GM19025 (cell line): Measurements from ENCODE around the gene TMEM218.

Experiments used
- ATAC-seq: cut with Tn5 transposase; IDR thresholded peaks from one replicate; pipeline ENCODE4 v1.9.1; 2021; ENCODE audit warnings: mild to moderate bottlenecking, low read depth, moderate library complexity; ENCODE audit not compliant: unreplicated experiment

Gene TMEM218

DNA sequence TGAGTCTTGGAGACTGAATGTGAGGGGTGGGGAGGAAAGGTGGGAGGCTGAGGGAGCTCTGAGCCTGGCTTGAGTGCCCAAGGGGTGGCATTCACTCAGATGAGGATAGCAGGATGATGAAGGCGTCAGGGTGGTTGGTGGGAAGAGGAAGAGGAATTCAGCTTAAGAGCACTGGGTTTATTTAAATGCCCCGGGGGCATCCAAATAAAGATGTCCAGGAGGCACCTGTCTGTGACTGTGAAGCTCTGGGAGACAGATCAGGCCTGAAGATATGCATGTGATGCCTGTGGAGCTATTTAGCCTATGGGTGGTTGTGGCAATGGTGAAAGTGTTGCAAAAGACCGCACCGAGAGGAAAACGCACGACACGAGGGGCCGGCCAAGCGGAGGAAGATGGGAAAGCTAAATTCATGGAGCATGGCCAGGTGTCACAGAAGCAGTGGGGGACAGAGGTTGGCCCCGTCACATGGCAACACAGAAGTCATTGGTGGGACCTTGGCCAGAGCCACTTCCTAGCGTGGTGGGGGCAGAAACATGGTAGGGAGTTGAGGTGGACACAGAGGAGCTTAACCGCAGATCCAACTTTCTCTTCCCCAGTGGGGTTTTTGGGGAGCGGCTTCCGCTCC lies 32.8 kb downstream of the TMEM218 start:
- no peak for ATAC-seq

DNA sequence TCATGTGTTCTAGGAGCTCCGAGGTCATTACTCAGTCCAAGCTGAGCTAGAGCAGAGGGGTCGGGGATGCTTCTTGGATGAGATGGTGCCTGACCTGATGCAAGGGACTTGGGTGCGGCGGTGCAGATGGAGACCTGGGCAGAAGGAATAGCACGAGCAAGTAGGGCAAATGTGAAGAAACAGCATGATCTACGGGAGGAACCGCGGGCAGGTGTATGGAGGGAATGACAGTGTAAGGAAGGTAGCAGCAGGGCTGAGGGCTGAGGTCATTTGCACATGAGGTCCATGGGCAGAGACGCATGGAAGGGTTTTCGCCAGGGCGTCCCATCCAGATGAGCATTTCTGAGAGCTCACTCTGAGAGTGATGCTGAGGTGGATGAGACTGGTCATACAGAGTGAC lies 33.4 kb downstream of the TMEM218 start:
- ATAC-seq, result no peak

- no peak for ATAC-seq
Measured at GRCh38 chr11:125076378-125076945, 35.0 kb downstream of the TMEM218 start.

DNA sequence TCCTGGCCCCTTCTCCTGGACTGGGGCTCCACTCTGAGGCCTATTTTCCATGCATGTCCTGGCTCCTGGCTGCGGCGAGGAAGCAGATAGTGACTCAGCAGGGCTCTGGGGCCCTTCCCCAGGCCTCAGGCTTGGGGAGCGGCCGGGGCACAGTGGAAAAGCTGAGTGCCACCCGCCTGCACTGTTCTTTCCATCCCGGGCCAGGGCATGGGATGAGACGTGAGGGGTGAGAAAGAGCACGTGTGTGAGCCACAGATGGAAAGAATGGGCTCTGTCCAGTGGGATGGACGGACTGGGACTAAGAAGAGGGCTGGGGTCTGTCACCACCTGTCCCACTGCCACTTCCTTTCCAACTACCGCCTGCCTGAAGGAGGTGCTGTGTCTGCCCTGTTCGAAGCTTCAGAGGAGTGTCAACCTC lies 35.5 kb downstream of the TMEM218 start:
- no peak for ATAC-seq

- no peak for ATAC-seq
Measured at GRCh38 chr11:125075242-125075625, 36.2 kb downstream of the TMEM218 start.

DNA sequence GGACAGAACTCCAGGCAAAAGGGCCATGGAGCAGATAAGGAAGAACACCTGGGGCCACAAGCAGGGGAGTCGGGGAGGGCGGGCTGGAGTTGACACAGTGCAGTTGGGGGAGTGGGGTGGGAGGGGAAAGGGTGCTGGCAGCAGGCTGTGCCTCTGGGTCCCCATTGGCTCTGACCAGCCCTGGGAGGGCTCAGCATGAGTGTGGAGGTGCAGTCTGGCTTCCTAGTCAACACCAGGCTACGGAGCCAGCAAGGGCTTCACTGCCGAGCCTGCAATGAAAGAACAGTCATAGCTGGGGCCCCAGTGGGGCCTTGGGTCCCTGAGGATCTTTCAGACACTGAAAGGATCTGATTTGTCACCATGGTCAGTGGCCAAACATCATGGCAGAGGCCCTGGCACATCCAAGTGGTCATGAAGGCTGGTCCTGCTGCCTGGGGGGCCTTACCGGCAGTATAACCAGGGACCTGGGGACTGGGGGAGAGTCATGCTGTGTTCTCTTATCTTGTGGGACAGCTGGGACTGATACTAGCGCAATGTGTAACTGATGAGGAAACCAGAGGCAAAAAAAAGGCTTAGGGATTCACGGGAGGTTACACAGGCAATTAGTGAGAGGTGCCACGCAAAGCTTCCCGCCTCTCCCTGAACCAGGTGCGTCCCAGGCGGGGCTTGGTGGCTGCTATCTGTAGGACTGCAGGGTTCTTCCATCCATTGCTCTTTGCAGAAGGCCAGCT lies 36.8 kb downstream of the TMEM218 start:
- no peak for ATAC-seq

GRCh38 chr11:125073616-125074483 lies 37.6 kb downstream of the TMEM218 start:
- ATAC-seq, result no peak

GRCh38 chr11:125072961-125073590 lies 38.4 kb downstream of the TMEM218 start:
- ATAC-seq, result no peak

DNA sequence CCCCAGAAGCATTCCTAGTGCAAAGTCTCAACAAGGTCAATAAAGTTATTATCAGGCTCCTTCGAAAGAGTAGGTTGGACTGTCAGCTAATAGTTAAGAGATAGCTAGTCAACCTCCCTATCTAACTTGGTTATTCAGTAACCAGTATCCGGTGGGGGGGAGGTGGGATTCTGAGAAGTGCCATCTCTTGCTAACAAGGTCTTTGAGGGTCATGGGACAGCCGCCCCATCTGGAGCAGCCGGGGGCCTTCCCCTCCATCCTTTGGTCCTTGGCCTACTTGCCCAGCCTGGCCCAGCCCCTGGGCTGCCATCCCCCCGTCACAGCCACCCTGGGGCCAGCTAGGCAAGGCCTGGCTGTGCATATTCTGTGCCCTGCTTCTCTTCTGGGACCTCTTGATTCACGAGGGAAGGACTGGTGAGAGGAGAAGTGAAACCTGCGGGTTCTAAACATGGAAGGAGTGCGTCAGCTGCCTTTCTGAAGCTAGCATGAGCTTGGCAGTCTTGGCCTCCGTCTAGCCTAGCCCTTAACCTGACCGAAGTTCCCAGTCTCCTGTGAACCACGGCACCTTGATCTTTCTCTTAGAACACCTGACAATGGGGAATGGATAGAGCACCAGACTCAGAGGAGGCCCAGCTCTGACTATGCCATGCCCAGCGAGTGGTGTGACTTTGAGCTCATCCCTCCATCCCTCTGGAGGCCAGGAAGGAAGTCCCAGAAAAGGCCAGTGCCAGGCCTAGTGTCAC lies 39.0 kb downstream of the TMEM218 start:
- peak; percentile 74 for ATAC-seq

DNA sequence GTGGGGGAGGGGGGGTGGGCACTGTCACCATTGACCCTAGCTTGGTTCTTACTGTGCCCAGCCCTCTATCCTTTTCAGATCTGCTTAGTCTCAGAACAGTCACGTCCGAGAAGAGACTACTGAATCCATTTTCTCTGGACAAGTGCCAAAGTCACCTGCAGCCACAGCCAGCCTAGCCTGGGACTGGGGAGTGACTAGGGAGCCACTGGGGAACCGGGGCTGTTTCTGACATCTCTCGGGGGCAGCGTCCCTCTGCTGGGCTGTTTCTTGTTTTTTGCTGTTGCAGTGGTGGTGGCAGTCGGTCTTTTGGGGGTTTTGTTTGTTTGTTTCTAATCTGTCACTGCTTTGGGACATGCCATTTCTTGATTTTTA lies 39.6 kb downstream of the TMEM218 start:
- ATAC-seq, result no peak

- ATAC-seq, result no peak
Measured at GRCh38 chr11:125071435-125071834, 40.0 kb downstream of the TMEM218 start.

DNA sequence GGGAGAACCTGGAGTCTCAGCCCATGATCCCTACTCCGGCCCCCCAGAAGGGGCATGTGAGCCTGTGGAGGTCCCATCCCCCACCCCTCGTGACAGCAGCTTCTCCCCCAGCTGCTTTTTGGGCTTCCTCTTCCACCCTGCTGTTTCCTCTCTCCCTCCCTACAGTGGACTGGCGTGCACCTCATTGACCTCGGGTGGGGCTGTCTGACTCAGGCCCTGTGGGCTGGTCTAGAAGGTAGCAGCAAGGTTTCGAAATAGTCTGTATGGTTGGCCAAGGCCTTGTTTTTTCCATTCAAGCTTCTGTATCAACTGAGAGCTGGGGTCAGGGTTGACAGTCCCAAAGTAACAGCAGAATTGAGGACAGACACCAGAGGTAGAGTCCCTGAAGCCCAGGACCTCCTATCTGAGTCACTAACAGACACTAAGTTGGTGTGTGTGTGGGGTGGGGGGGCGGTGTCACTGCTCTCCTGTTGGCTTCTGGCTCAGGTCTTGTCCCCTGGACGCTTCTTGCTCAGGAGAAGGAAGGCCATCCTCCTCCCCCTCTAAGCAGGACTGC lies 40.6 kb downstream of the TMEM218 start:
- ATAC-seq, result peak; percentile 55

- no peak for ATAC-seq
Measured at GRCh38 chr11:125069796-125070195, 41.6 kb downstream of the TMEM218 start.

- ATAC-seq, result no peak
Measured at GRCh38 chr11:125069008-125069407, 42.4 kb downstream of the TMEM218 start.

GRCh38 chr11:125068368-125068767 lies 43.1 kb downstream of the TMEM218 start:
- no peak for ATAC-seq

- no peak for ATAC-seq
Measured at GRCh38 chr11:125064070-125064469, 47.4 kb downstream of the TMEM218 start.

GRCh38 chr11:125063429-125064043 lies 47.9 kb downstream of the TMEM218 start:
- ATAC-seq, result peak; percentile 20

DNA sequence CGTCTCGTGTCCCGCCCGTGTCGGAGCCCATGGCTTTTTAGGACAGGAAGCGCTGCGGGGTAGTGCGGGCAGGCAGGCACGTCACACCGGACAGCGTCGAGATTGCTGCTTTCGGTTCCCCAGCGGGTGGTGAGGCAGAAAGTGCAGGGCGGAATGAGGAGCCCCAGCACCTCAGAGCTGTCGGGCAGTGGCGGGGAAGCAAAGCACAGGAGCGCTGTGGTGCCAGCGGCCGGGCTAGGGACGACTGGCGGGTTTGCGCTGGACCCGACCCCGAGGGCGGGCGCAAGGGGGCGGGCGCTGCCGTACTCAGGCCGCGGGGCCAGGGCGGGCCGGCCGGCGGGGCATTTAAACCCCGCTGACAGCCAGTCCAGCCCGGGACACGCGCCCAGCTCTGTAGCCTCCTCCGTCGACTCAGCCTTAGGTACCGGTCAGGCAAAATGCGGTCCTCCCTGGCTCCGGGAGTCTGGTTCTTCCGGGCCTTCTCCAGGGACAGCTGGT lies 48.4 kb downstream of the TMEM218 start, which contains the start of gene SLC37A2:
SLC37A2 (plus strand) TSS at position 375 of the 498 bp plus-strand sequence; CDS start at position 438, 63 bp downstream.
- peak; percentile 81 for ATAC-seq
